ENCODE measurements around the gene BMERB1. TPM values are rescaled to one million over a fixed set of nuclear protein-coding genes. Genes with fewer than 3 reads are reported as not detected.

BMERB1 gene
- total and polyA plus RNA-seq, 9 of the 15 experiments (the other 6 are each of a cell fraction or from before 2014, with no cell fraction given): 0.29 to 2.9 (median 0.94) TPM

GRCh38 chr16:15599303-15600070 is 165.1 kb downstream of the BMERB1 start:
- 90% methylated on average over 21 of the region's 21 CpGs for WGBS (ENCODE audit: insufficient coverage, low coverage, missing lambda C conversion rate)
- Histone ChIP-seq H3K9ac (ENCODE audit: insufficient read depth in 1 of 2, low read depth in 2 of 2, low read length in 2 of 2) (no peak overlapping the region), H3K4me3 (no peak overlapping the region), H3K27ac (ENCODE audit: extremely low read depth, low read depth, low read length) (no peak overlapping the region), H3K36me3 (ENCODE audit: control insufficient read depth, insufficient read depth, low read length) (peaks cover 82% of the 10 kb centered on the region), H3K4me1 (replicated peaks in 1 of 2; ENCODE audit: control insufficient read depth in 2 of 2, insufficient read depth in 2 of 2, low read length in 2 of 2) (peaks cover 0 to 4% of the 10 kb centered on the region in 2 experiments; a peak in 3 of 5 replicates), H3K79me2 (ENCODE audit: control insufficient read depth, insufficient read depth, low read length) (no peaks in the 10 kb centered on the region), H3K9me1 (ENCODE audit: control insufficient read depth, insufficient read depth, low read length) (no peaks in the 10 kb centered on the region), H3K4me2 (ENCODE audit: insufficient read depth, low read length) (no peak overlapping the region), H4K20me1 (replicated peaks; ENCODE audit: control insufficient read depth, insufficient read depth, low read length) (no peaks in the 10 kb centered on the region), H2AFZ (ENCODE audit: low read depth, low read length) (no peak overlapping the region), H3K27me3 (ENCODE audit: control insufficient read depth in 2 of 2, insufficient read depth in 2 of 2, low read length in 2 of 2) (no peaks in the 10 kb centered on the region), H3K9me3 (replicated peaks; ENCODE audit: control insufficient read depth, insufficient read depth, low read depth, low read length) (no peaks in the 10 kb centered on the region)
- ATAC-seq (no peak), DNase-seq (ENCODE audit: extremely low read depth in 1 of 4, low spot score in 3 of 4) (no peak), FAIRE-seq (no peak)
- intact Hi-C loops (cut with micrococcal nuclease) (no loop called here), in situ Hi-C loops (cut with MboI) (no loop called here)
- POLR2A ChIA-PET: interaction anchor here (2.7 kb wide), 1 partner anchor 23 kb away, joined by 16 read pairs; no protein-coding TSS in a partner anchor
- CTCF ChIA-PET (ENCODE audit: low intra/inter-chr PET ratio): no interaction called here
- TF ChIP-seq NFATC3 (IDR thresholded peaks at IDR 0.05): no peak
- BruUV-seq (replicated peaks): no TSS peak

GRCh38 chr16:15601212-15601879 is 167.0 kb downstream of the BMERB1 start:
- no TSS peak for BruUV-seq (replicated peaks)
- POLR2A ChIA-PET: interaction anchor here (0.7 to 2.7 kb wide), 4 partner anchors 14 to 42 kb away, joined by 3 to 16 read pairs (median 4); no protein-coding TSS in a partner anchor
- 0 out of 4 replicates have a peak overlapping the region, but pooled peaks of 1 of the 2 experiments have one; percentile 2 for H3K9ac ChIP-seq (ENCODE audit: insufficient read depth in 1 of 2, low read depth in 2 of 2, low read length in 2 of 2)
- ATAC-seq: no peak; the same call in 2 of the 3 replicates
- H2AFZ ChIP-seq (ENCODE audit: low read depth, low read length): no peak overlapping the region
- no peaks in the 10 kb centered on the region for H4K20me1 ChIP-seq (replicated peaks; ENCODE audit: control insufficient read depth, insufficient read depth, low read length)
- no peaks in the 10 kb centered on the region for H3K27me3 ChIP-seq (ENCODE audit: control insufficient read depth in 2 of 2, insufficient read depth in 2 of 2, low read length in 2 of 2)
- WGBS (ENCODE audit: insufficient coverage, low coverage, missing lambda C conversion rate): 82% methylated on average over 9 of the region's 9 CpGs
- H3K4me1 ChIP-seq (replicated peaks in 1 of 2; ENCODE audit: control insufficient read depth in 2 of 2, insufficient read depth in 2 of 2, low read length in 2 of 2): peaks cover 0 to 4% of the 10 kb centered on the region in 2 experiments; a peak in 4 of 5 replicates
- FAIRE-seq: no peak
- no peak overlapping the region for H3K4me3 ChIP-seq
- CTCF ChIA-PET (ENCODE audit: low intra/inter-chr PET ratio): no interaction called here
- H3K9me1 ChIP-seq (ENCODE audit: control insufficient read depth, insufficient read depth, low read length): no peaks in the 10 kb centered on the region
- in situ Hi-C loops (cut with MboI): no loop called here
- H3K79me2 ChIP-seq (ENCODE audit: control insufficient read depth, insufficient read depth, low read length): no peaks in the 10 kb centered on the region
- H3K4me2 ChIP-seq (ENCODE audit: insufficient read depth, low read length): no peak overlapping the region
- H3K36me3 ChIP-seq (ENCODE audit: control insufficient read depth, insufficient read depth, low read length): peaks cover 71% of the 10 kb centered on the region
- intact Hi-C loops (cut with micrococcal nuclease): no loop called here
- DNase-seq (ENCODE audit: extremely low read depth in 1 of 4, low spot score in 3 of 4): no peak
- no peak overlapping the region for H3K27ac ChIP-seq (ENCODE audit: extremely low read depth, low read depth, low read length)
- H3K9me3 ChIP-seq (replicated peaks; ENCODE audit: control insufficient read depth, insufficient read depth, low read depth, low read length): no peaks in the 10 kb centered on the region
- no peak for TF ChIP-seq TEAD1 (CRISPR knock-in tag; IDR thresholded peaks at IDR 0.05)
- TF ChIP-seq IRF2 (CRISPR knock-in tag; IDR thresholded peaks at IDR 0.05): no peak
- no peak for TF ChIP-seq NR2C1 (IDR thresholded peaks at IDR 0.05)
- TF ChIP-seq NR2C1 (tag; IDR thresholded peaks at IDR 0.05): no peak
- no peak for TF ChIP-seq MXD1 (CRISPR knock-in tag; IDR thresholded peaks at IDR 0.05; ENCODE audit: borderline replicate concordance, poor library complexity, severe bottlenecking)
- TF ChIP-seq SNRNP70 (optimal IDR thresholded peaks at IDR 0.05; ENCODE audit: low read depth, low read length): no peak
- TF ChIP-seq SMC3 (conservative IDR thresholded peaks at IDR 0.05; ENCODE audit: insufficient read depth, low read depth, low read length): no peak
- no peak for TF ChIP-seq ZBED1 (IDR thresholded peaks at IDR 0.05)
- TF ChIP-seq, protein P1, sequence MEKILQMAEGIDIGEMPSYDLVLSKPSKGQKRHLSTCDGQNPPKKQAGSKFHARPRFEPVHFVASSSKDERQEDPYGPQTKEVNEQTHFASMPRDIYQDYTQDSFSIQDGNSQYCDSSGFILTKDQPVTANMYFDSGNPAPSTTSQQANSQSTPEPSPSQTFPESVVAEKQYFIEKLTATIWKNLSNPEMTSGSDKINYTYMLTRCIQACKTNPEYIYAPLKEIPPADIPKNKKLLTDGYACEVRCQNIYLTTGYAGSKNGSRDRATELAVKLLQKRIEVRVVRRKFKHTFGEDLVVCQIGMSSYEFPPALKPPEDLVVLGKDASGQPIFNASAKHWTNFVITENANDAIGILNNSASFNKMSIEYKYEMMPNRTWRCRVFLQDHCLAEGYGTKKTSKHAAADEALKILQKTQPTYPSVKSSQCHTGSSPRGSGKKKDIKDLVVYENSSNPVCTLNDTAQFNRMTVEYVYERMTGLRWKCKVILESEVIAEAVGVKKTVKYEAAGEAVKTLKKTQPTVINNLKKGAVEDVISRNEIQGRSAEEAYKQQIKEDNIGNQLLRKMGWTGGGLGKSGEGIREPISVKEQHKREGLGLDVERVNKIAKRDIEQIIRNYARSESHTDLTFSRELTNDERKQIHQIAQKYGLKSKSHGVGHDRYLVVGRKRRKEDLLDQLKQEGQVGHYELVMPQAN (IDR thresholded peaks at IDR 0.05; ENCODE audit: borderline replicate concordance): no peak

Measured in K562 (cell line).